ENCODE measurements around the gene ATP13A2. TPM values are rescaled to one million over a fixed set of nuclear protein-coding genes. Genes with fewer than 3 reads are reported as not detected.

ATP13A2 gene
- total RNA-seq, 4 donors from 2014 or later, result 42.7 to 62.0 (median 47.3) TPM

GRCh38 chr1:16970132-16970910 lies 41.4 kb downstream of the ATP13A2 start:
- peaks cover 20% of the 10 kb centered on the region for H3K36me3 ChIP-seq
- 97% methylated on average over 15 of the region's 28 CpGs for WGBS
- no peak overlapping the region for H3K4me3 ChIP-seq
- H3K9me3 ChIP-seq, result no peaks in the 10 kb centered on the region
- TF ChIP-seq POLR2AphosphoS5 (IDR thresholded peaks at IDR 0.05) (no peak), EP300 (IDR thresholded peaks at IDR 0.05) (no peak), POLR2A (IDR thresholded peaks at IDR 0.05) (no peak)
- TF ChIP-seq, protein P1, sequence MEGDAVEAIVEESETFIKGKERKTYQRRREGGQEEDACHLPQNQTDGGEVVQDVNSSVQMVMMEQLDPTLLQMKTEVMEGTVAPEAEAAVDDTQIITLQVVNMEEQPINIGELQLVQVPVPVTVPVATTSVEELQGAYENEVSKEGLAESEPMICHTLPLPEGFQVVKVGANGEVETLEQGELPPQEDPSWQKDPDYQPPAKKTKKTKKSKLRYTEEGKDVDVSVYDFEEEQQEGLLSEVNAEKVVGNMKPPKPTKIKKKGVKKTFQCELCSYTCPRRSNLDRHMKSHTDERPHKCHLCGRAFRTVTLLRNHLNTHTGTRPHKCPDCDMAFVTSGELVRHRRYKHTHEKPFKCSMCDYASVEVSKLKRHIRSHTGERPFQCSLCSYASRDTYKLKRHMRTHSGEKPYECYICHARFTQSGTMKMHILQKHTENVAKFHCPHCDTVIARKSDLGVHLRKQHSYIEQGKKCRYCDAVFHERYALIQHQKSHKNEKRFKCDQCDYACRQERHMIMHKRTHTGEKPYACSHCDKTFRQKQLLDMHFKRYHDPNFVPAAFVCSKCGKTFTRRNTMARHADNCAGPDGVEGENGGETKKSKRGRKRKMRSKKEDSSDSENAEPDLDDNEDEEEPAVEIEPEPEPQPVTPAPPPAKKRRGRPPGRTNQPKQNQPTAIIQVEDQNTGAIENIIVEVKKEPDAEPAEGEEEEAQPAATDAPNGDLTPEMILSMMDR (IDR thresholded peaks at IDR 0.05), result no peak
- no peak overlapping the region for H3K27ac ChIP-seq
- no peak for DNase-seq (ENCODE audit: low spot score in 2 of 2)
- no peaks in the 10 kb centered on the region for H3K27me3 ChIP-seq
- peaks cover 8% of the 10 kb centered on the region for H3K4me1 ChIP-seq

DNA sequence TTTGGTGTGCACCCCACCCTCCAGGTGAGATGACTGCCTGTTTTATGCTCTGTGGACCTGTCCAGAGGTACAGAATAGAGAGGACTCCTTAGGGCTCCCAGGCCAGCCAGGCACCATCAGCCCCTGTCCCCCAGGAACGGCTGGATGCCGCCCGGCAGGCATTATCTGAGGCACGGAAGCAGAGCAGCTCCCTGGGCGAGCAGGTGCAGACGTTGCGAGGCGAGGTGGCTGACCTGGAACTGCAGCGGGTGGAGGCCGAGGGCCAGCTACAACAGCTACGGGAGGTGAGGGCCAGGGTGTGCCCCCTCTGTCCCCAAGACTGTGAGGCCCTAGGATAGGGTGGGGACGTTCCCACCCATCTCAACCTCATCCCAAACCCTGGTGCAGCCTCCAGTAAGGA lies 42.1 kb downstream of the ATP13A2 start:
- DNase-seq (ENCODE audit: low spot score in 2 of 2), result no peak
- Histone ChIP-seq H3K27ac (no peak overlapping the region), H3K9me3 (no peaks in the 10 kb centered on the region), H3K4me3 (no peak overlapping the region), H3K4me1 (peaks cover 4% of the 10 kb centered on the region), H3K27me3 (no peaks in the 10 kb centered on the region), H3K36me3 (peaks cover 21% of the 10 kb centered on the region)
- TF ChIP-seq, protein P1 (IDR thresholded peaks at IDR 0.05), result no peak
- no peak for TF ChIP-seq EP300 (IDR thresholded peaks at IDR 0.05)
- TF ChIP-seq POLR2A (IDR thresholded peaks at IDR 0.05), result no peak
- no peak for TF ChIP-seq POLR2AphosphoS5 (IDR thresholded peaks at IDR 0.05)
- 89% methylated on average over 12 of the region's 12 CpGs for WGBS

GRCh38 chr1:16969057-16969611 lies 42.6 kb downstream of the ATP13A2 start:
- H3K36me3 ChIP-seq, result peaks cover 21% of the 10 kb centered on the region
- no peak overlapping the region for H3K4me3 ChIP-seq
- 94% methylated on average over 11 of the region's 14 CpGs for WGBS
- H3K4me1 ChIP-seq, result peaks cover 4% of the 10 kb centered on the region
- H3K27ac ChIP-seq, result no peak overlapping the region
- TF ChIP-seq POLR2AphosphoS5 (IDR thresholded peaks at IDR 0.05) (no peak), POLR2A (IDR thresholded peaks at IDR 0.05) (no peak), EP300 (IDR thresholded peaks at IDR 0.05) (no peak)
- TF ChIP-seq, protein P1 (IDR thresholded peaks at IDR 0.05), result no peak
- no peaks in the 10 kb centered on the region for H3K9me3 ChIP-seq
- H3K27me3 ChIP-seq, result no peaks in the 10 kb centered on the region
- DNase-seq (ENCODE audit: low spot score in 2 of 2), result no peak

- TF ChIP-seq POLR2AphosphoS5 (IDR thresholded peaks at IDR 0.05) (no peak), EP300 (IDR thresholded peaks at IDR 0.05) (no peak), POLR2A (IDR thresholded peaks at IDR 0.05) (no peak)
- TF ChIP-seq, protein P1 (IDR thresholded peaks at IDR 0.05), result no peak
Observed at GRCh38 chr1:16968372-16968771, 43.4 kb downstream of the ATP13A2 start.

DNA sequence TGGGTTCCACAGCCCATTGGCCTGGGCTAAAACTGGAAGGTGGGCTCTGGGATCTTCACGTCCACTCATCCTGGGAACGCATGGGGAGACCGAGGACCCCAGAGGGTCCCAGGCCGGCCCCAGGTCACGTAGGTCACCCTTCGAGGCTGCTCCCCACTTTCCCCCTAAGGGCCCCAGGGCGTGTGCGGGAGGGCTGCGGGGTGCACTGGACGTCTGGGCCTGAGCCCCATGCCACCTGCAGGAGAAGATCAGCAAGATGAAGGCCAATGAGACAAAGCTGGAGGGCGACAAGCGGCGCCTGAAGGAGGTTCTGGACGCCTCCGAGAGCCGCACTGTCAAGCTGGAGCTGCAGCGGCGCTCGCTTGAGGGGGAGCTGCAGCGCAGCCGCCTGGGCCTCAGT lies 43.8 kb downstream of the ATP13A2 start:
- H3K27ac ChIP-seq, result no peak overlapping the region

More at GRCh38 chr1:16968372-16968771, 43.4 kb downstream of the ATP13A2 start:
- H3K27ac ChIP-seq, result no peak overlapping the region
- no peaks in the 10 kb centered on the region for H3K9me3 ChIP-seq
- 90% methylated on average over 2 of the region's 3 CpGs for WGBS
- DNase-seq (ENCODE audit: low spot score in 2 of 2), result no peak
- peaks cover 21% of the 10 kb centered on the region for H3K36me3 ChIP-seq
- no peaks in the 10 kb centered on the region for H3K27me3 ChIP-seq
- peaks cover 4% of the 10 kb centered on the region for H3K4me1 ChIP-seq
- H3K4me3 ChIP-seq, result no peak overlapping the region

More for the DNA sequence above, 43.8 kb downstream of the ATP13A2 start:
- TF ChIP-seq, protein P1 (IDR thresholded peaks at IDR 0.05), result no peak
- TF ChIP-seq POLR2A (IDR thresholded peaks at IDR 0.05) (no peak), POLR2AphosphoS5 (IDR thresholded peaks at IDR 0.05) (no peak), EP300 (IDR thresholded peaks at IDR 0.05) (no peak)
- Histone ChIP-seq H3K4me3 (no peak overlapping the region), H3K9me3 (no peaks in the 10 kb centered on the region), H3K36me3 (peaks cover 21% of the 10 kb centered on the region), H3K27me3 (no peaks in the 10 kb centered on the region), H3K4me1 (peaks cover 4% of the 10 kb centered on the region)
- DNase-seq (ENCODE audit: low spot score in 2 of 2), result no peak
- WGBS, result 96% methylated on average over 16 of the region's 21 CpGs
